ENCODE measurements around the gene VENTX. TPM values are rescaled to one million over a fixed set of nuclear protein-coding genes. Genes with fewer than 3 reads are reported as not detected.

VENTX gene
- total RNA-seq, 1 experiment from 2014 or later = not detected

- Histone ChIP-seq H3K79me2 (ENCODE audit: low read length) (no peaks in the 10 kb centered on the region), H3K27me3 (ENCODE audit: low read length) (peaks cover 14% of the 10 kb centered on the region; the same call in 1 of the 2 replicates), H3K4me2 (ENCODE audit: low read length) (no peak overlapping the region), H4K20me1 (ENCODE audit: low read length) (no peaks in the 10 kb centered on the region), H3K9me3 (ENCODE audit: low read length) (no peaks in the 10 kb centered on the region), H3K9me2 (replicated peaks; ENCODE audit: low read length) (no peaks in the 10 kb centered on the region), H3K4me3 (ENCODE audit: low read length) (no peak overlapping the region), H3K36me3 (ENCODE audit: low read depth, low read length) (no peaks in the 10 kb centered on the region), H3F3A (ENCODE audit: low read length, unreplicated experiment) (no peaks in the 10 kb centered on the region), H2AFZ (ENCODE audit: low read length) (no peak overlapping the region), H3K4me1 (ENCODE audit: insufficient read depth, low read length) (no peaks in the 10 kb centered on the region), H3K9ac (ENCODE audit: low read length) (no peak overlapping the region), H3K27ac (ENCODE audit: low read length) (no peak overlapping the region)
- ATAC-seq (no peak), DNase-seq (no peak)
- TF ChIP-seq CTCF (conservative IDR thresholded peaks at IDR 0.05; ENCODE audit: low read depth, low read length) (no peak), EZH2 (IDR thresholded peaks at IDR 0.05; ENCODE audit: low read length, unreplicated experiment) (no peak), EZH2phosphoT487 (IDR thresholded peaks at IDR 0.05; ENCODE audit: borderline replicate concordance, low read length) (no peak)
- intact Hi-C loops (cut with micrococcal nuclease) = no loop called here
- ChIA-PET CTCF (no interaction called here), POLR2A (ENCODE audit: unreplicated experiment) (no interaction called here)
- BruUV-seq (replicated peaks) = no TSS peak
Observed at GRCh38 chr10:133224076-133224475, 13.6 kb upstream of the VENTX start.

- Histone ChIP-seq H3K9me2 (replicated peaks; ENCODE audit: low read length) (no peaks in the 10 kb centered on the region), H2AFZ (ENCODE audit: low read length) (no peak overlapping the region), H3K27ac (ENCODE audit: low read length) (no peak overlapping the region), H3K9me3 (ENCODE audit: low read length) (no peaks in the 10 kb centered on the region), H3K4me2 (ENCODE audit: low read length) (no peak overlapping the region), H3K79me2 (ENCODE audit: low read length) (no peaks in the 10 kb centered on the region), H3K4me3 (ENCODE audit: low read length) (no peak overlapping the region), H3F3A (ENCODE audit: low read length, unreplicated experiment) (no peaks in the 10 kb centered on the region), H3K27me3 (ENCODE audit: low read length) (0 out of 2 replicates have a peak, but pooled peaks cover 14% of the 10 kb centered on the region), H3K36me3 (ENCODE audit: low read depth, low read length) (no peaks in the 10 kb centered on the region), H3K4me1 (ENCODE audit: insufficient read depth, low read length) (no peaks in the 10 kb centered on the region), H3K9ac (ENCODE audit: low read length) (no peak overlapping the region), H4K20me1 (ENCODE audit: low read length) (no peaks in the 10 kb centered on the region)
- ChIA-PET CTCF (no interaction called here), POLR2A (ENCODE audit: unreplicated experiment) (no interaction called here)
- BruUV-seq (replicated peaks) = no TSS peak
- DNase-seq (no peak), ATAC-seq (no peak)
- no peak for TF ChIP-seq CTCF (conservative IDR thresholded peaks at IDR 0.05; ENCODE audit: low read depth, low read length)
- TF ChIP-seq EZH2 (IDR thresholded peaks at IDR 0.05; ENCODE audit: low read length, unreplicated experiment) = no peak
- TF ChIP-seq EZH2phosphoT487 (IDR thresholded peaks at IDR 0.05; ENCODE audit: borderline replicate concordance, low read length) = no peak
- intact Hi-C loops (cut with micrococcal nuclease) = loop anchor here (5.0 kb wide), 1 partner anchor 83 kb away; no protein-coding TSS in a partner anchor
Observed at GRCh38 chr10:133224756-133225372, 12.8 kb upstream of the VENTX start.

GRCh38 chr10:133225707-133226191 is 11.9 kb upstream of the VENTX start:
- H3K36me3 ChIP-seq (ENCODE audit: low read depth, low read length) = no peaks in the 10 kb centered on the region
- no peaks in the 10 kb centered on the region for H3K79me2 ChIP-seq (ENCODE audit: low read length)
- H2AFZ ChIP-seq (ENCODE audit: low read length) = no peak overlapping the region
- CTCF ChIA-PET = no interaction called here
- H3F3A ChIP-seq (ENCODE audit: low read length, unreplicated experiment) = no peaks in the 10 kb centered on the region
- 0 out of 2 replicates have a peak, but pooled peaks cover 14% of the 10 kb centered on the region for H3K27me3 ChIP-seq (ENCODE audit: low read length)
- ATAC-seq = no peak
- H3K9me2 ChIP-seq (replicated peaks; ENCODE audit: low read length) = no peaks in the 10 kb centered on the region
- no peaks in the 10 kb centered on the region for H4K20me1 ChIP-seq (ENCODE audit: low read length)
- H3K9me3 ChIP-seq (ENCODE audit: low read length) = no peaks in the 10 kb centered on the region
- no peak for DNase-seq
- H3K4me3 ChIP-seq (ENCODE audit: low read length) = no peak overlapping the region
- no peak overlapping the region for H3K27ac ChIP-seq (ENCODE audit: low read length)
- TF ChIP-seq EZH2phosphoT487 (IDR thresholded peaks at IDR 0.05; ENCODE audit: borderline replicate concordance, low read length) (no peak), CTCF (conservative IDR thresholded peaks at IDR 0.05; ENCODE audit: low read depth, low read length) (no peak), EZH2 (IDR thresholded peaks at IDR 0.05; ENCODE audit: low read length, unreplicated experiment) (no peak)
- POLR2A ChIA-PET (ENCODE audit: unreplicated experiment) = no interaction called here
- intact Hi-C loops (cut with micrococcal nuclease) = loop anchor here (5.0 kb wide), 1 partner anchor 83 kb away; no protein-coding TSS in a partner anchor
- no peaks in the 10 kb centered on the region for H3K4me1 ChIP-seq (ENCODE audit: insufficient read depth, low read length)
- no peak overlapping the region for H3K9ac ChIP-seq (ENCODE audit: low read length)
- BruUV-seq (replicated peaks) = no TSS peak
- H3K4me2 ChIP-seq (ENCODE audit: low read length) = no peak overlapping the region

Data from PC-3 (cell line).